Inflammatory macrophage treated with lipopolysaccharide for 4 hours (primary cell): Measurements from ENCODE around the gene RTL10.

Source experiments
- DNase-seq: peaks from one replicate; pipeline ENCODE4 v3.0.0-alpha.2; 2020

The RTL10 gene

DNA sequence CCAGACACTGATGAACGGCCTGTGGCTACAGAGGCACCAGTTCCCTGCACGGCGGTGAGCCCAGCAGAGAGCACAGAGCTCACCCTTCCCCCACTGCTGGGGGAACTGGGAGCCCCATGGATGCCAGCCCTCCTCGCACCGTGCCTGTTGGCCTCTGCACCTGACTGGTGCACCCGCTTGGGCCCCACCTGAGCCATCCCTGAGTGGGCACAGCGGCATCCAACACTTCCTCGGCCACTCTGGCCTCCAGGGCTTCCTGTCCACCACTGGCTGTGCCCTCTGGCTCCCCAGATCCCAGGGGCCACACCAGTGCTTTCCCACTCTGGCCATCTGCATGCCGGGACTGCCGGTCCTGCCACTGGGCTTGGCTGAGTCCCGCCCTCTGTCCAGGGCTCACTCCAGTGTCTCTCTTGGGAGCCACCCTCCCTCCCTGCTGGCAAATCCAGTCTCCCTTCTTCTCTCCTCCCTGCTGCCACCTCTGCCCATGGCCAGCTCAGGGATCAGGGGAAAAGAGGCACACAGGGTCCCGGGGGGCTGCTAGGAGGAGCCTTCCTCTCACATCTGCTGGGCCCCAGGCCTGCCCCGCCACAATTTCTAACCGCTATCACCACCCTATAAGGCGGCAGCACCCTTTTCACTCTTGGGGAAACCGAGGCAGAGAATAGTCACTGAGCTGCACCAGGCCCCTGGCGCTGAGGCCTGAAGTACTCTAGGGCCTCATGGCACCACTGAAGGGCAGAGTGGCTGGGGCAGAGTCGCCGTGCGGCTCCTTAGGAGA lies 33.0 kb downstream of the RTL10 start:
- no peak for DNase-seq

DNA sequence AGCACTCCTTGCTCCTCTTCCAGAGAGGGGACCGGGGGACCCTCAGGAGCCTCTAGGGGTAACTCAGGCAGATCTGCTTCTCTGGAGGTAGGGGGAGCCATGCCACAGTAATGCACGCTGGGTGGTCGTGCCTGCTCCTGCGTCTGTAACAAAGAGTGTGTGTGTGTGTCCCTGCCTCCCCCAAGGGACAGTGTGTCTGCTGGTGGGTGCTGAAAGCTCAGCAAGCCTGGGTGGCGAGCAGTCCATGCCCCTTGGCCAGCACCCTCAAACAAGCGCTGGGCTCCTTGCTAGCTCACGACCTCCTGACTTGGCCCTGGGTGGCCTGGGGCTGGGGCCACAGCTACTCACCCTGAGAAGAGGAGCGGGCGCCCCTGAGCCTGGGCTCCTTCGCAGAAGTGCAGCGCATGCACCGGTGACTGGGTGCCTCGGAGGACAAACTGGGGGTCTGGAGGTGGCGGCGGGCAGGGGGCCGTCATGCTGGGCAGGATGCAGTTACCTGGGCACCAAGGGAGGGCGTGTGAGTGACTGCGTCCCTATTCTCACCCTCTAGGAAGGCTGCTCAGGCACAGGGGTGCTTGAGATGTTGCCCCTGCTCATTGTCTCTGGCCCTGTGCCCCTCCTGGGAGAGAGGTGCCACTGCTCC lies 33.7 kb downstream of the RTL10 start:
- no peak for DNase-seq

DNA sequence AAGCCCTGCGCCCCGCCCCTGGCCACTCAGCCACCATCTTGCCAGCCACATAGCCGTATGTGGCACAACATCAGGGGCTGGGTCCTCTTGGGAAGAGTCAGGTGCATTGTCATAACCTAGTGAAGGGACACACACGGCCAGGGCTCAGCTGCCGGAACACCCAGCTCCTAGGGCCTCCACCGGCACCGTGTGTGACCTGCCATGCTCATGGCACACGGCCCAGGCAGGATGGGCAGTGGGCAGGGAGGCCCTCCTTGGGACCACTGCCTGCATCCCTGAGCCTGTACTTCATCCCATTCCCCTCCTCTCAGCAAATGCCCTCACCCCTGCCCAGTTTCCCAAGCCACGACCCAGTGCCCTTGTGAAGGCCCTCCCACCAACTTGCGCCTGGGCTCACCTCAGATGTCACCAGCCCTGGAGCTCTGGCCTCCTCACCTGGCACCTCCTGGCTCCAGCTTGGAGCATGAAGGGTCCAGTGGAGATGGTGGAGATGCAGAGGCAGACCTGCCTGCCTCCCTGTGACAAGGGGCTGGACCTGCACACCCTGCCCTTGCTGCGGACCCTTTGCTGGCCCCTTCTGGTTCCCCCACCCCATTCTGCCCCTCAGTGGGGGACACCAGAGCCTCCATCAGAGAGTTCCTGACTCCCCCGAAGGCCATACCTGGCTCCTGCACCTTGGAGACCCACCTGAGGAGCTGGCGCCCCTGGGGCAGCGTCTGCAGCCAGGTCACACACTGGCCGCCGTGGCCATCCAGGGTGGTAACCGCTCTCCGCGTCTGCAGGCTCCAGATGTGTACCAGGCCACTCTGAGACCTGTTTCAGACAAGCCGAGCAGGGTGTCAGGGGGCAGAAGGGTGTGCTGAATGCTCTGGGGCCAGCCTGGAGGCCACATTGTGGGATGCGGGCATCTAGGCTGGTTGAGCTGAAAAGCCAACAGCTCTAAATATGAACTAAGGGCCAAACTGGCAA lies 34.5 kb downstream of the RTL10 start:
- DNase-seq: no peak

DNA sequence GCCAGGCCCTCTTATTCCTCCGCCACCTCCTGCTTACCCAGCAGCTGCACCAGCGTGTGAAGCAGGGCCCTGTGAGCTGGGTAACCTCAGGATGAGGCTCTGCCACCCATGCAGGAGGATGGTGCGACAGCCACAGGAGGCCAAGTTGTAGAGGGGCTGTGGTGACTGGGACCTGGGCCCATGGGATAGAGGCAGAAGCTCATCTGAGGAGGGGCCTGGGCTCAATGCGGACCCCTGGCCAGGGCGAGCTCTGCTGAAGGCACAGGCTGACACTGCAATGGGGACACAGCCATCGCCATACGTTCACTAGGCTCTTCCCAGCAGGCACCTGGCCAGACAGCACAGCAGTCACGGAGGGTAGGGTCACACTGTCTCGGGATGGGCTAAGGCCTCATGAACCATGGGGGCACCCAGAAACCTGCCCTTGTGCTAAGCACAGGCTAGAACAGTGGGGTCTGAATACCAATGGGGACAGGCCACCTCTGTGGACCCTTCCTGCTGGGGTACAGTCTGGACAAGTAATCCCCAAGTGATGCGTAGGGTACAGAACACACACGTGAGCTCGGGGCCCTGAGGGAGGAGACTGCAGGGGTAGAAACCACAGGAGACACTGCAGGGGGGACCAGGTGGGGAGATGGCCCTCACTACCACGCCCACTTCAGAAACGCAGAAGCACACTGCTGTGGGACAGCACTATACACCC lies 35.3 kb downstream of the RTL10 start:
- no peak for DNase-seq

DNA sequence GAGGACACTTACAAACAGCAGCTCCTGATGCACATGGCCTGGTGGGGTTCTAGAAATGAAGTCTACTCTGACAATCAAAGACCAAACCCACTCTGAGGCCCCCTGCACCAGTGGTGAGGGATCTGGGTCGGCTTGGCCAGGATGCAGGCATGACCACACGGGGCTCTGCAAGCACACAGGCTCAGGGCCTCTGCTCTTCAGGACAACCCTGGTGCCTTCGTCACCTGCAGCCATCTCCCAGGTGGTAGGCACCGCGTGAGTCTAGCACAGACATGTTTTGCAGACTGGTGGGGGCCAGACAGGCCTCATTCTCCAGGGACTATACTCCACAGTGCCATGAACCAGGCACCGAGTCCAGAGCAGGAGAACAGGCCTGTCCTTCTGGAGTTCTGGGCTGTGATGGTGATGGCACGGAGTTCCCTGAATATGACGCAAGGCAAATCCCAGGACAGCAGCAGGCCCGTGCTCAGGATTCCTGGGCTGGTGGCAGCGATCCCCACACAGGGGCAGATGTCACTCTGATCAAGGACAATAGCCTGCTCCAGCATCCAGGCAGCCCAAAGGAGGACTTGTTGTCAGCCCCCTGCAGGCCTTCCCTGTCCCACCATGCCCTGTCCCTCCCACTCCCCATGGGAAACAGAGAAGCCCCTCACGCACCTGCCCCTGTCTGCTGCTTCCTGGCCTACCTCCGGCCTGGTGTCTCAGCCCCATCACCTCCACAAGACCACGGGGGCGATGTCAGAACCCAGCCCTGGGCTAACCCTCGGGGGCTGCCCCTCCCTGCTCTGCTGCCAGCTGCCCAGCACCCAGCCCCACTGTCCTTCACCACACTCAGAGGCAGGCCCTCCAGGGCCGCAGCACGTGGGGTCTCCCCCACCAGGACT lies 36.1 kb downstream of the RTL10 start:
- no peak for DNase-seq

DNA sequence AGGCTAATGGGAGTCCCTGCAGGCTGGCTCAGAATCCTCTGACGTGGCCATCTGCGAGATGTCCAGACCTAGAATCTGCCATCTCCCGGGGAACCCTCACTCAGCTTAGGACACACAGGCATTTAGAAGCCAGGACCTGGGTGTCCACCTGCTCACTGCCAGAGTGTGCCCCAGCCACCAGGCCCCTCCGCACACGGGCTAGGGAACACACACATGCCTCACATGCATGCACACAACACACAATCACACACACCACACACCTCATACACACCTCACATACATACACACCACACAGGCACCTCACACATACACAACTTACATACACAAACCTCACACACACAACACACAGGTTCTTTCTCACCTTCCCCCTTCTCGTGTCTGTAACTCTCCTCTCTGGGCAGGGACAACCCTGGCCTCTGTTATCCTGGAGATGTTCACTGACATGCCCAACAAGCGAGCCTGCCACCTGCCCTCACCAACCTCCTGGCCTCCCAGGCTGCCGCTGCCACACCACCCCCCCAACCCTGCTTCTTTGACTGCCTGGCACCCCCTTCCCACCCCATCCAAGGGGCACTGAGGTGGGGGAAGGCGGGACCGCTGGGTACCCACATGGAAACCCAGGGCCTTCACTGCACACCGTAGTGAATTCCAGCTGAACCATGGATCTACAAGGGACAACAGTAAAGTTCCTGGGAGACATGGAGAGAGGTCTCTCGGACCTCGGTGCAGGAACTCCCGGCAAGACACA lies 38.1 kb downstream of the RTL10 start:
- DNase-seq: no peak

DNA sequence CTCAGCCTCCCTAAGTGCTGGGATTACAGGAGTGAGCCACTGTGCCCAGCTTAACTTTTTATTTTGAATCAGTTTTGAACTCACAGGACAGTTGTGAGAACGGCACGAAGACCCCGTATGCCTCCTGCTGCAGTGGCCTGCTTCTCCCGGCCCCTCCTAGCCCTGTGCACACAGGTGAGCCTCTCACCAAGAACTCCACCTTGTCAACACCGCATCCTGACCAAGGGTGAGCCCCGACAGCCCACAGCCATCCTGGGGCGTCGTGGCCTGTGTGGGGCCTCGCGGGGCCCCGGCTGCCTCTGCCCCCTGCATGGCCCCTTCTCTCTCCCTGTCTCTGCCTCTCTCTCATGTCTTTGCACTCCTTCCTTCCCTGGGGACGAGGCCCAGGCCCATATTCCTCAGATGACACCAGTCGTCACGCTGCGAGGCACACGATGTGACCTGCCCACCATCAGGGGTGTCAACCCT lies 38.8 kb downstream of the RTL10 start:
- no peak for DNase-seq

DNA sequence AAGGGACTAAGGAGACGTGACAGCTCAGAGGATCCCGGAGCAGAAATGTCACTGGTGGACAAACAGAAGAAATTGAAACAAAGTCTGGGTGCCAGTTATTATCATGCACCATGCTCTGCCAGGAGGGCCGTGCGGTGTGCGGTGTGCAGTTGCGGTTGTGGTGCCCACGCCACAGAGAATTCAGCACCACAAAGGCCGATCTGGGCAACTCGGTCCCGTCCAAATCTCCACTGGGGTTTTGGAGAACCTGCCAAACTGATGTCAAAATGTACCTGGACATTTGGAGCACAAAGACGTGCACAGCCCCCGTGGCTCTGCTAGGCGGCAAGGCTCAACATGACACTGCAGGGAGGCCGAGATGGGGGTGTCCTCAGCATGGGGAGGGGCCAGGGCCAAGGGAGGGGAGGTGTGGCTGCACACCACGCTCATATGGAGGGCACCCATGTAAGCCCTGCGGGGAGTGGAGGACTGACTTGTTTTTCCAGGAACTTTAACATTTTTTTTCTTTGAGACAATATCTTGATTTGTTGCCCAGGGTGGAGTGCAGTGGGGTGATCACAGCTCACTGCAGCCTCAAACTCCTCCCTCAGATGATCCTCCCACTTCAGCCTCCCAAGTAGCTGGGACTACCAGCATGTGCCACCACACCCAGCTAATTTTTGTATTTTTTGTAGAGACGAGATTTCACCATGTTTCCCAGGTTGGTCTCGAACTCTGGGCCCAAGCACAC lies 39.4 kb downstream of the RTL10 start:
- no peak for DNase-seq

DNA sequence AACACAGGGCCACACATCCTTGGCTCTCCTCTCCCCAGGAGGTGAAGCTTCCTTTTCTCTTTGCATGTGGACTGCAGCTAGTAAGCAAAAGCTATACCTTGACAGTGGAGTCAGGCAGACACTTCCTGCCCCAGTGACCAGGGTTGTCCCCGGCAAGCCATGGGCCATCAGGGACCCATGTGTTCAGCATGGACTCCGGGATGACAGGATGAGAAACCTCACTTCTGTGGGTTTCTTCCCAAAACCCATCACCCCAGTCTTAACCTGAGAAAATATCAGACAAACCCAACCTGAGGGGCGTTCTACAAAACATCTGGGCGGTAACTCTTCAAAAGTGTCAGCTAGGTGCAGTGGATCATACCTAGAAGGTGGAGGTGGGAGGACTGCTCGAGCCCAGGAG lies 40.2 kb downstream of the RTL10 start:
- DNase-seq: no peak

DNA sequence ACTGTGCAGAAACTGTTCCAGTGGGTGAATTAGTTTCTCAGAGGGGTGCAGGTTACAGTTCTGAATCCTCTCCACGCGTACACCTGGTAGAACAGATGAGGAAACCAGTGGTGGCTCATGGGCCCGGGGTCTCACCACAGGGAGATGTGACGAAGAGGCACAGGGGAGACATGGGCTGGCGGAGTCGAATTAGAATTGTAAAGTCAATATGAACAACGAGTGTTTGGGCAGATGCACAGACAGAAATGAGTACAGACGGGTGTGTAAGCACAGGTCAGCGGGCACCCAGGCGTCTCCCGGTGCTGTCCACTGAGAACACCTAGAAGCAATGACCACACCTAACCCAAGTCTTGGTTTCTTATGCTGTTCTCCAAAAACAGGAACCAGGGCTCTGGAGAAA lies 41.8 kb downstream of the RTL10 start:
- no peak for DNase-seq

DNA sequence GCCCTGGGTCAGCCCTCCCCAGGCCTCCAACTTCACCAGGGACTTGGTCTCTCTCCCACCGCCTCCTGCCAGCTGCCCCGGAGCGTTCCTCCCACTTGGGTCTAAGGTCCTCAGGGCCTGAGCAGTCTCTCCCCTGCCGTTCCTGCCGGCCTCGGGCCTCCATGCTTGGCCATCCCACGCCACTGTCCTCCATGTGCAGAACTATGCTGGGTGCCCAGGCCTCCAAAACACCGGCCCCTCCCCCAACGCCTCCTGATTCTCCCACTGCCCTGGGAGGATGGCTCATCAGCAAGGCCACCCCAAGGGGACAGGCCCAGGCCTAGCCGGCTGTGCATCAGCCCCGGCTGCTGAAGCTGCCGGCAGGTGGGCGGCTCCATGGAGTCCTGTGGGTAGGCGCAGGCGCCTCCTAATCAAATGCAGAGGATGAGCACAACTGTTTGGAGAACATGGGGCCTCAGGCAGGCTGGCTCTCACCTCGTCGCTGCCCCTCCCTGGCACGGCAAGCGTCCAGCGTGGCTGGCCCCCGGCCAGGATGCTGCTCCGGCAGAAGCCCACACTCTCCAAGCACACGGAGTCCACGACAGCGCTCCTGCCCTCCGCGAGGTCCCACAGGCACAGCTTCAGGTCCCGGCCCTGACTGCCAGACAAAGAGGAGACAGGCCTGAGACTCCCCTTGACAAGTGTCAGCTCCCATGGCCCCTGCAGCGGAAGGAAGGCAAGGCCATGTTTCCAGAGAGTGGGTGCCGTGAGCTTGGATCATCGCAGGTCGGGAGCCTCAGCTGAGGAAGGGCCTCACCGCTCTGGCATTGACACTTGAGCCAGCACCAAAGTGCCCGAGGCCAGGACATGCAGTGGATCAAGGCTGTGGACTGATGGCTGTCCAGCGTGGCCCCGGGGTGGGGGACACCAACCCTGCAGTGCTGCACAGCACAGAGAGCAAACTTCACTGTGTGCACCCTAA lies 42.6 kb downstream of the RTL10 start:
- DNase-seq: no peak

DNA sequence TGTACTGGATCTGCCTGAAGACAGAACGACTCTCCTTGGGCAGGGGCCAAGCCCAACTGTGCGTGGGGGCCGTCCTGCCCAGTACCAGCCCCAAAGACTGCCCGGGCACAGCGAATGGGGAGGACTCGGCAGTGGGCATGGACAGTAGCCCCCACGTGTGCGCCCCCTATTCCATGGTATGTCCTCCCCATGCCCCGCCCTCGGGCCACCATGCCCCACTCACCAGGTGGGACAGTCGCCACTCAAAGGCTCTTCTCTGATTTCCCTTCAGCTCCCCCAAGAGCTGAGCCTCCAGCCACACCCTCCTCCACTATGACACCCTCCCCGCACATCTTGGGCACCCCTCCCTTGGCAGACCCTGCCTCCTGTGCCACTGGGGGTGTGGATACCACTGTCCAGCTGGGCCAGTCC lies 43.5 kb downstream of the RTL10 start:
- DNase-seq: no peak

DNA sequence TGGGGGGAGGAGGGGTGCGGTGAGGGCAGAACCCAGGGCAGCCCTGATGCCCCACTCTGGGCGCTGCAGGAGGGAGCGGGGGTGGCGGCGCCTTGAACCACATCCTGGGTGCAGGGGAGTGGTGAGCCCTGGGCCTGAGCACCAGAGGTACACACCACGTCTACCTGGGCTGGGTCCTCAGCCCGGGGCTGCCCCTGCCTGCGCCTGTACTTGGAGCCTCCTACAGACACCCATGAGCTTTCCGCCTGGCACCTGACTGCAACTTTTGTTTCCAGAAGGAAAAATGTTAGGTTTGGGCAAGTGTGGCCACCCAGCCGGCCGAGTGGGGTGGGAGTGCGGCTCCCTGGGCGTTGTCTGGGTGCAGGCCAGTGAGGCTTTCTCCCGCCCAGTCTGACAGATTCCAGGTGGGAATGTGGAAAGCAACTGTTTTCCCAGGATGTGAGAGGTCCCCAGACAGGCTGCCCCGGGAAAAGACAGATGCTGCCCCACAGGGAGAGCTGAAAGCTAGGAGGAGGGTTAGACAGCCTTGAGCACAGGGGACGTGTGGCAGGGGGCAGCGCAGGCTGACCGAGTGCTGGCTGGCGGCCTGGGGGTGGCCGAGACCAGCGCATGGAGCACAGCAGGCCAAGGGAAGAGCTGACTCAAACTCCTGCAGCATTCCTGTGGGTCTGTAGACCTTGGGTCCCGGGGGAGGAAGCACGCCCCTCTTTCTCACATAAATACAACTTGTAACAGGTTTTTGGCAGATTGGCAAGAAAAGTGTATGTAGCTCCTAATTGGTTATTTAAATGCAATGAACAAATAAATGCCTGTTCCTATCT lies 44.1 kb downstream of the RTL10 start:
- DNase-seq: no peak

DNA sequence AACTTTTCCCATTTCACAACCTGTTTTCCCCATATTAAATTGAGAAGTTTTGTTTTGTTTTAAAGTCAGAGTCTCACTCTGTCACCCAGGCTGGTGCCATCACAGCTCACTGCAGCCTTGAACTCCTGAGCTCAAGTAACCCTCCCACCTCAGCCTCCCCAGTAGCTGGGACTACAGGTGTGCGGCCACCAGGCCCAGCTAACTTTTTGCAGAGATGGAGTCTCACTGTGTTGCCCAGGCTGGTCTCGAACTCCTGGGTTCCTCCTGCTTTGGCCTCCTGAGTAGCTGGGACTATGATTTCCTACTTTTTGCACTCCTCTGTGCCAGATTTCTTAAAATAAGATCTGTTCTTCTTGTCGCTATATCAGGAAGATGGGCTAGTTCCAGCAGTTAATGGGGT lies 44.9 kb downstream of the RTL10 start:
- no peak for DNase-seq

DNA sequence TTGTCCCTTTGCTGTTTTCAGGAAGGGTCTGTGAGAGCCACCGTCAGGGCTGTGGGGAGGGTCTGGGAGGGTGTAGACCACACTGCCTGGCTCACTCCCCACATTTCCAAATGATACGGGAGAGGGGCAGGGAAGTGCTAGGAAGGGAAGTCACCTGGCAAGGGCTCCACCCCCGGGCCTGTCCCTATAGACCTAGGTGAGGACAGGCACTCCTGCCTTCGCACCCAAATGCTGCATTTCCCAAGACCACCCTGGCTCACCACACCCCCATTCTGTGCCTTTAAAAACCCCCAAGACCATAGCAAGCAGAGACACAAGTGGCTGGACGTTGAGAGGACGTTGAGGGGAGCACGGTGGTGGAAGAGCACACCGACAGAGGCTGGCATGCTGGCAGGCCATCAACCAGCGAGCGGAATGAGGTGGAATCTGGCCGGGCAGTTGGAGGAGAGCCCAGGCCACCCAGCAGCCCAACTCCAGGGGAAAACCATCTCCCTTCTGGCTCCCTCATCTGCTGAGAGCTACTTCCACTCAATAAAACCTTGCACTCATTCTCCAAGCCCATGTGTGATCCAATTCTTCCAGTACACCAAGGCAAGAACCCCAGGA lies 45.7 kb downstream of the RTL10 start:
- no peak for DNase-seq

DNA sequence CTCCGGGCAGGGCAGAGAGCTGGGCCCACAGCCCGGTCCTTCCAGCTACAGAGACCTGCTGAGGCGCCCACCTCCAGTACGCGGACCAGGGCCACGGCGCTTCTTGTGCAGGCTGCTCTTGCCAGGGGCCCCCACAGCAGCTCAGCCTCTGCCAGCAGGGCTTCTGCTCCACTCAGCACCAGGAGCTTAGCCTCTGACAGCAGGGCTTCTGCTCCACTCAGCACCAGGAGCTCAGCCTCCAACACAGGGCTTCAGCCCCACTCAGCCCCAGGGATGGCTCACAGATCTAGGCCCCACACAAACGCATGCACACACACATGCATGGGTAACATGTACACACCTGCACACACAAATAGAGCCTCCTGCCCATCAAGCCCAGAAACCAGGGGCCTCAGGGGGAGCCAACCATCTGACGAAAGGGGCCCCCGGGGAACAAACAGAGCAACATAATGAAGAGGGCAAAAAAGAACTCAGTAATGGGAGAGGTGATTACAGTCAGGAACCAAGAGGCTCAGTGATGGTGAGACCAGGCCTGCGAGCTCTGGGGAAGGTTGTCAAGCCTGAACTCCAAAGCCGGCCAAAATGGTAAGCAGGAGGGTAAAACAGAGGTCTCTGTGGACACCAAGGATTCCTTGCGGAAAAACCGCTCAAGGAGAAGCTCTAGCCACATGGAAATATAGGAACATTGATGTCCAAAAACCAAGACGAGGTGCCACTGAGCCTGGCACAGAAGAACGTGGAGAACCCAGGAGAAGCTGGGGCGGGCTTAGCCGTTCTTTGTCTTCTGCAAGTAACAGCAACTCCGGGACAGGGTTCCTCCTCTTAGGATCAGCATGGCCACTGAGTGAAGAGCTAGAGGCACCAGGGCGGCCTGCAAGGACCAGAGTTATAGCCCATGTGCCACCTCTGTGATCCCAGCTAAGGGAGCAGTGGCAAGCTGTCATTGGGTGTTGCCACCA lies 46.5 kb downstream of the RTL10 start:
- no peak for DNase-seq
